CD14-positive monocyte (primary cell): ENCODE results near the gene SLFN12L. TPM values are rescaled to one million over a fixed set of nuclear protein-coding genes. Genes with fewer than 3 reads are reported as not detected.

Experiments
- DNase-seq, 3 donors: peaks; one replicate each; pipeline ENCODE4 v3.0.0-alpha.2; 2011 to 2022
- H2AFZ ChIP-seq: 2 replicates; pipeline ENCODE4 v1.6.0; 2012; ENCODE audit warnings: mild to moderate bottlenecking, low read depth, low read length, inconsistent platforms; ENCODE audit not compliant: insufficient read depth, poor library complexity, severe bottlenecking
- H3K27ac ChIP-seq, 2 donors: 1 replicate in 1 of 2; 2 replicates in 1 of 2; pipeline ENCODE4 v1.5.1; 2012 to 2013; ENCODE audit warnings: low read length in 2 of 2, control low read depth in 1 of 2, inconsistent platforms in 1 of 2, low read depth in 1 of 2, mild to moderate bottlenecking in 1 of 2
- H3K27me3 ChIP-seq, 2 donors: one replicate each; pipeline versions ENCODE4 v1.6.0 to v1.6.1; 2011 to 2013; ENCODE audit warnings: low read length in 2 of 2; ENCODE audit not compliant: control insufficient read depth in 2 of 2, insufficient read depth in 2 of 2
- H3K36me3 ChIP-seq, 2 donors: replicated peaks in 1 of 2; 1 replicate in 1 of 2; 2 replicates in 1 of 2; pipeline versions ENCODE4 v1.5.1 to v1.6.1; 2012 to 2013; ENCODE audit warnings: low read length in 2 of 2, control low read depth in 1 of 2, inconsistent platforms in 1 of 2, mild to moderate bottlenecking in 1 of 2; ENCODE audit not compliant: insufficient read depth in 2 of 2, control insufficient read depth in 1 of 2
- H3K4me1 ChIP-seq, 2 donors: 1 replicate in 1 of 2; 2 replicates in 1 of 2; pipeline versions ENCODE4 v1.5.1 to v1.6.1; 2012 to 2013; ENCODE audit warnings: low read length in 2 of 2, control low read depth in 1 of 2, inconsistent platforms in 1 of 2, mild to moderate bottlenecking in 1 of 2, moderate library complexity in 1 of 2; ENCODE audit not compliant: insufficient read depth in 2 of 2, control insufficient read depth in 1 of 2
- H3K4me2 ChIP-seq: replicated peaks from 2 replicates; pipeline ENCODE3; 2012; ENCODE audit warnings: low read length, moderate library complexity, mild to moderate bottlenecking; ENCODE audit not compliant: poor library complexity, severe bottlenecking; ENCODE audit errors: extremely low read depth
- H3K4me3 ChIP-seq, 3 experiments: fragments of 200-600 bp in 1 of 3; sonication (generic) in 1 of 3; replicated peaks in 1 of 3; 1 replicate in 2 of 3; 2 replicates in 1 of 3; pipeline ENCODE4 v1.5.1; 2011 to 2013; ENCODE audit warnings: low read length in 3 of 3, mild to moderate bottlenecking in 3 of 3, control low read depth in 2 of 3, low read depth in 2 of 3, inconsistent platforms in 1 of 3, moderate library complexity in 1 of 3
- H3K79me2 ChIP-seq: 2 replicates; pipeline ENCODE4 v1.6.0; 2012; ENCODE audit warnings: mild to moderate bottlenecking, control low read depth, inconsistent platforms, low read length, moderate library complexity; ENCODE audit not compliant: insufficient read depth
- H3K9ac ChIP-seq: 2 replicates; pipeline ENCODE4 v1.6.0; 2017; ENCODE audit warnings: low read length, mild to moderate bottlenecking; ENCODE audit not compliant: insufficient read depth, poor library complexity, severe bottlenecking
- H3K9me3 ChIP-seq, 2 donors: replicated peaks in 1 of 2; 1 replicate in 1 of 2; 2 replicates in 1 of 2; pipeline versions ENCODE4 v1.5.1 to v1.6.1; 2012 to 2013; ENCODE audit warnings: low read length in 2 of 2, control low read depth in 1 of 2; ENCODE audit not compliant: control insufficient read depth in 1 of 2, insufficient read depth in 1 of 2
- H4K20me1 ChIP-seq: 2 replicates; pipeline ENCODE4 v1.6.0; 2012; ENCODE audit warnings: mild to moderate bottlenecking, low read length, control low read depth, moderate library complexity; ENCODE audit not compliant: insufficient read depth
- H3K27ac Mint-ChIP-seq, 7 donors: one replicate each; pipeline ENCODE4 v1.8.0; 2020; ENCODE audit warnings: mild to moderate bottlenecking in 7 of 7, mixed read lengths in 7 of 7, moderate library complexity in 6 of 7, inconsistent platforms in 2 of 7
- H3K27me3 Mint-ChIP-seq, 3 donors: one replicate each; pipeline ENCODE4 v1.8.0; 2021 to 2022; ENCODE audit warnings: low read depth in 3 of 3, mild to moderate bottlenecking in 3 of 3, mixed read lengths in 3 of 3, moderate library complexity in 3 of 3, inconsistent platforms in 1 of 3
- H3K36me3 Mint-ChIP-seq, 2 donors: one replicate each; pipeline ENCODE4 v1.8.0; 2020; ENCODE audit warnings: mixed read lengths in 2 of 2, inconsistent platforms in 1 of 2, mild to moderate bottlenecking in 1 of 2
- H3K4me1 Mint-ChIP-seq: one replicate; pipeline ENCODE4 v1.8.0; 2020; ENCODE audit warnings: mild to moderate bottlenecking, mixed read lengths
- H3K4me3 Mint-ChIP-seq, 2 donors: one replicate each; pipeline ENCODE4 v1.8.0; 2020; ENCODE audit warnings: mild to moderate bottlenecking in 2 of 2, mixed read lengths in 2 of 2, moderate library complexity in 1 of 2
- H3K9me3 Mint-ChIP-seq, 7 donors: one replicate each; pipeline ENCODE4 v1.8.0; 2020 to 2022; ENCODE audit warnings: mixed read lengths in 7 of 7, mild to moderate bottlenecking in 6 of 7, moderate library complexity in 6 of 7, inconsistent platforms in 2 of 7
- CTCF ChIP-seq: fragments of 200-600 bp; IDR thresholded peaks from one replicate; pipeline ENCODE4 v1.8.0; 2022; ENCODE audit warnings: antibody characterized with exemption, mild to moderate bottlenecking
- WGBS: methylation state at CpG from one replicate; pipeline ENCODE4 v1.1.5; 2013; ENCODE audit warnings: missing lambda C conversion rate; ENCODE audit not compliant: insufficient coverage; 5-methylcytosine and 5-hydroxymethylcytosine counted together
- intact Hi-C, 2 donors: fragments of 100-400 bp; cut with micrococcal nuclease; formaldehyde crosslinking; loops; one replicate each; pipeline versions ENCODE4 v1.15.0 to v1.15.1; 2023
- polyA plus RNA-seq, 3 donors: library from polyadenylated mRNA; depleted of rRNA in 1 of 3; unstranded in 2 of 3; stranded (reverse) in 1 of 3; fragments of 300-500 nt in 2 of 3; fragments of >200 nt in 1 of 3; fragmentation: Illumina TruSeq in 2 of 3; gene quantifications; 1 replicate in 2 of 3; 2 replicates in 1 of 3; pipeline ENCODE4 v1.2.3, GENCODE V29; 2012 to 2021

The SLFN12L gene
- polyA plus RNA-seq, 3 donors = 0.14 to 0.25 (median 0.24) TPM

- peaks cover 0 to 1% (median 0%) of the 10 kb centered on the region in 3 donors for H3K27me3 Mint-ChIP-seq
- no peaks in the 10 kb centered on the region for H3K79me2 ChIP-seq
- no peaks in the 10 kb centered on the region for H4K20me1 ChIP-seq
- DNase-seq = peak; percentile 30 to 68 (median 50)
- H3K4me1 Mint-ChIP-seq = peaks cover 18% of the 10 kb centered on the region
- no peak overlapping the region for H3K27ac ChIP-seq
- no peaks in the 10 kb centered on the region for H3K27me3 ChIP-seq
- H3K4me3 Mint-ChIP-seq = peak overlapping the region in 1 of 2 donors; percentile 49
- WGBS = 88% methylated on average over 1 of the region's 1 CpG
- H3K9ac ChIP-seq = no peak overlapping the region
- H3K4me2 ChIP-seq = peak overlapping the region; percentile 18
- no peaks in the 10 kb centered on the region for H3K36me3 Mint-ChIP-seq
- no peaks in the 10 kb centered on the region for H3K9me3 ChIP-seq
- H3K4me3 ChIP-seq = peak overlapping the region in 1 of 3 experiments; percentile 25
- peaks cover 14 to 22% of the 10 kb centered on the region in 2 donors for H3K4me1 ChIP-seq
- no peaks in the 10 kb centered on the region for H3K36me3 ChIP-seq
- H3K9me3 Mint-ChIP-seq = peaks cover 0 to 3% (median 0%) of the 10 kb centered on the region in 7 donors
- intact Hi-C loops = loop anchor here in 1 of 2 donors (10.0 kb wide), 1 partner anchor 258 kb away; the partner anchor contains the start of gene TAF15
- no peak for TF ChIP-seq CTCF
- peak overlapping the region; percentile 12 to 82 (median 63) for H3K27ac Mint-ChIP-seq
- H2AFZ ChIP-seq = peak overlapping the region; percentile 29
Observed at GRCh38 chr17:35546487-35546886, 9.0 kb upstream of the SLFN12L start.

GRCh38 chr17:35545150-35545549 lies 7.7 kb upstream of the SLFN12L start:
- no peak for TF ChIP-seq CTCF
- peaks cover 26% of the 10 kb centered on the region for H3K4me1 Mint-ChIP-seq
- Histone ChIP-seq H3K4me3 (no peak overlapping the region), H3K27ac (no peak overlapping the region), H3K4me1 (peaks cover 21 to 31% of the 10 kb centered on the region in 2 donors), H3K79me2 (no peaks in the 10 kb centered on the region), H2AFZ (no peak overlapping the region), H3K4me2 (no peak overlapping the region), H3K9me3 (no peaks in the 10 kb centered on the region), H3K36me3 (no peaks in the 10 kb centered on the region), H3K27me3 (no peaks in the 10 kb centered on the region), H4K20me1 (no peaks in the 10 kb centered on the region), H3K9ac (no peak overlapping the region)
- intact Hi-C loops = loop anchor here in 1 of 2 donors (10.0 kb wide), 1 partner anchor 260 kb away; the partner anchor contains the start of gene TAF15
- peak in 1 of 3 donors; percentile 23 for DNase-seq
- WGBS = no CpG with 5 or more reads among the region's 1 CpG
- peaks cover 0 to 3% (median 0%) of the 10 kb centered on the region in 7 donors for H3K9me3 Mint-ChIP-seq
- peaks cover 0 to 1% (median 0%) of the 10 kb centered on the region in 3 donors for H3K27me3 Mint-ChIP-seq
- no peak overlapping the region for H3K4me3 Mint-ChIP-seq
- H3K27ac Mint-ChIP-seq = no peak overlapping the region
- no peaks in the 10 kb centered on the region for H3K36me3 Mint-ChIP-seq
